IPS-15b (cell line): ENCODE measurements around the gene CA5A.

Source experiments
- H3K27me3 ChIP-seq: one replicate; pipeline ENCODE4 v1.6.1; 2013; ENCODE audit warnings: low read length; ENCODE audit not compliant: control insufficient read depth, insufficient read depth
- H3K36me3 ChIP-seq: one replicate; pipeline ENCODE4 v1.6.1; 2013; ENCODE audit warnings: low read length; ENCODE audit not compliant: control insufficient read depth, insufficient read depth
- H3K4me1 ChIP-seq: one replicate; pipeline ENCODE4 v1.6.1; 2013; ENCODE audit warnings: mild to moderate bottlenecking, low read length; ENCODE audit not compliant: control insufficient read depth, insufficient read depth
- H3K4me3 ChIP-seq: one replicate; pipeline ENCODE4 v1.5.1; 2013; ENCODE audit warnings: low read depth, low read length
- H3K9ac ChIP-seq: one replicate; pipeline ENCODE4 v1.6.1; 2013; ENCODE audit warnings: low read depth, mild to moderate bottlenecking, low read length
- H3K9me3 ChIP-seq: one replicate; pipeline ENCODE4 v1.6.1; 2013; ENCODE audit warnings: mild to moderate bottlenecking, low read length; ENCODE audit not compliant: control insufficient read depth, insufficient read depth

CA5A gene

GRCh38 chr16:87844809-87845208, 91.5 kb downstream of the CA5A start:
- H3K36me3 ChIP-seq = peaks cover 33% of the 10 kb centered on the region
- no peaks in the 10 kb centered on the region for H3K4me1 ChIP-seq
- no peaks in the 10 kb centered on the region for H3K9me3 ChIP-seq
- no peak overlapping the region for H3K4me3 ChIP-seq
- H3K9ac ChIP-seq = no peak overlapping the region
- no peaks in the 10 kb centered on the region for H3K27me3 ChIP-seq

GRCh38 chr16:87844120-87844733, 92.1 kb downstream of the CA5A start:
- no peaks in the 10 kb centered on the region for H3K9me3 ChIP-seq
- H3K36me3 ChIP-seq = peaks cover 39% of the 10 kb centered on the region
- H3K27me3 ChIP-seq = no peaks in the 10 kb centered on the region
- H3K4me3 ChIP-seq = no peak overlapping the region
- no peaks in the 10 kb centered on the region for H3K4me1 ChIP-seq
- H3K9ac ChIP-seq = no peak overlapping the region

- Histone ChIP-seq H3K4me3 (no peak overlapping the region), H3K9ac (no peak overlapping the region), H3K4me1 (no peaks in the 10 kb centered on the region), H3K36me3 (peaks cover 40% of the 10 kb centered on the region), H3K27me3 (no peaks in the 10 kb centered on the region), H3K9me3 (no peaks in the 10 kb centered on the region)
These were observed 92.6 kb downstream of the CA5A start for GRCh38 chr16:87843678-87844105.

GRCh38 chr16:87842209-87842869, 94.0 kb downstream of the CA5A start:
- Histone ChIP-seq H3K27me3 (no peaks in the 10 kb centered on the region), H3K4me3 (no peak overlapping the region), H3K36me3 (peaks cover 49% of the 10 kb centered on the region), H3K9ac (no peak overlapping the region), H3K9me3 (no peaks in the 10 kb centered on the region), H3K4me1 (no peaks in the 10 kb centered on the region)

- Histone ChIP-seq H3K36me3 (peaks cover 55% of the 10 kb centered on the region), H3K9ac (no peak overlapping the region), H3K9me3 (no peaks in the 10 kb centered on the region), H3K27me3 (no peaks in the 10 kb centered on the region), H3K4me3 (no peak overlapping the region), H3K4me1 (no peaks in the 10 kb centered on the region)
These were observed 94.8 kb downstream of the CA5A start for GRCh38 chr16:87841340-87842208.

- H3K27me3 ChIP-seq = no peaks in the 10 kb centered on the region
- no peak overlapping the region for H3K4me3 ChIP-seq
- no peaks in the 10 kb centered on the region for H3K4me1 ChIP-seq
- H3K9ac ChIP-seq = no peak overlapping the region
- H3K9me3 ChIP-seq = no peaks in the 10 kb centered on the region
- H3K36me3 ChIP-seq = peaks cover 65% of the 10 kb centered on the region
These were observed 95.9 kb downstream of the CA5A start for GRCh38 chr16:87840271-87840978.

GRCh38 chr16:87839542-87840270, 96.6 kb downstream of the CA5A start:
- Histone ChIP-seq H3K9me3 (no peaks in the 10 kb centered on the region), H3K4me3 (no peak overlapping the region), H3K9ac (no peak overlapping the region), H3K4me1 (no peaks in the 10 kb centered on the region), H3K36me3 (peaks cover 69% of the 10 kb centered on the region), H3K27me3 (no peaks in the 10 kb centered on the region)

- Histone ChIP-seq H3K4me3 (no peak overlapping the region), H3K9me3 (no peaks in the 10 kb centered on the region), H3K9ac (no peak overlapping the region), H3K4me1 (no peaks in the 10 kb centered on the region), H3K27me3 (no peaks in the 10 kb centered on the region), H3K36me3 (peaks cover 74% of the 10 kb centered on the region)
These were observed 97.4 kb downstream of the CA5A start for GRCh38 chr16:87838643-87839541.
